ENCODE results near the gene CAPN11.

GRCh38 chr6:44217332-44218143 lies 58.9 kb downstream of the CAPN11 start:
- TF ChIP-seq CTCF (IDR thresholded peaks at IDR 0.05): no peak
- TF ChIP-seq POLR2A (IDR thresholded peaks at IDR 0.05): no peak
